AG09319 (cell line): ENCODE data around the gene SUSD4.

Source experiments
- DNase-seq: peaks from one replicate; pipeline ENCODE4 v3.0.0-alpha.2; 2010; ENCODE audit warnings: low read depth; ENCODE audit errors: extremely low read depth
- TF ChIP-seq, protein P1 (sequence below): IDR thresholded peaks from 2 replicates; pipeline ENCODE4 v1.5.1; 2011; ENCODE audit warnings: low read depth, mild to moderate bottlenecking, inconsistent platforms, low read length, moderate library complexity

The SUSD4 gene

GRCh38 chr1:223311826-223312225 lies 52.1 kb downstream of the SUSD4 start:
- TF ChIP-seq, protein P1, sequence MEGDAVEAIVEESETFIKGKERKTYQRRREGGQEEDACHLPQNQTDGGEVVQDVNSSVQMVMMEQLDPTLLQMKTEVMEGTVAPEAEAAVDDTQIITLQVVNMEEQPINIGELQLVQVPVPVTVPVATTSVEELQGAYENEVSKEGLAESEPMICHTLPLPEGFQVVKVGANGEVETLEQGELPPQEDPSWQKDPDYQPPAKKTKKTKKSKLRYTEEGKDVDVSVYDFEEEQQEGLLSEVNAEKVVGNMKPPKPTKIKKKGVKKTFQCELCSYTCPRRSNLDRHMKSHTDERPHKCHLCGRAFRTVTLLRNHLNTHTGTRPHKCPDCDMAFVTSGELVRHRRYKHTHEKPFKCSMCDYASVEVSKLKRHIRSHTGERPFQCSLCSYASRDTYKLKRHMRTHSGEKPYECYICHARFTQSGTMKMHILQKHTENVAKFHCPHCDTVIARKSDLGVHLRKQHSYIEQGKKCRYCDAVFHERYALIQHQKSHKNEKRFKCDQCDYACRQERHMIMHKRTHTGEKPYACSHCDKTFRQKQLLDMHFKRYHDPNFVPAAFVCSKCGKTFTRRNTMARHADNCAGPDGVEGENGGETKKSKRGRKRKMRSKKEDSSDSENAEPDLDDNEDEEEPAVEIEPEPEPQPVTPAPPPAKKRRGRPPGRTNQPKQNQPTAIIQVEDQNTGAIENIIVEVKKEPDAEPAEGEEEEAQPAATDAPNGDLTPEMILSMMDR, result no peak
- no peak for DNase-seq

DNA sequence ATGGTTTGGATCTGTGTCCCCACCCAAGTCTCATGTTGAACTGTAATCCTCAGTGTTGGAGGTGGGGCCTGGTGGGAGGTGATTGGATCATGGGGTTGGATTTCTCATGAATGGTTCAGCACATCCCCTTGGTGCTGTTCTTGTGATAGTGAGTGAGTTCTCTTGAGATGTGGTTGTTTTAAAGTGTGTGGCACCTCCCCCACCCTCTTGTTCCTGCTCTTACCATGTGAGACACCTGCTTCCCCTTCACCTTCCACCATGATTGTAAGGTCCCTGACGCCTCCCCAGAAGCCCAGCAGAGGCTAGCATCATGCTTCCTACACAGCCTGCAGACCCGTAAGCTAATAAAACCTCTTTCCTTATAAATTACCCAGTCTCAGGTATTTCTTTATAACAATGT lies 55.8 kb downstream of the SUSD4 start:
- TF ChIP-seq, protein P1, result no peak
- DNase-seq, result no peak

- DNase-seq, result no peak
- TF ChIP-seq, protein P1, result no peak
These were observed 56.4 kb downstream of the SUSD4 start for GRCh38 chr1:223307544-223307943.

- DNase-seq, result no peak
- TF ChIP-seq, protein P1, result no peak
These were observed 59.0 kb downstream of the SUSD4 start for GRCh38 chr1:223304931-223305330.

DNA sequence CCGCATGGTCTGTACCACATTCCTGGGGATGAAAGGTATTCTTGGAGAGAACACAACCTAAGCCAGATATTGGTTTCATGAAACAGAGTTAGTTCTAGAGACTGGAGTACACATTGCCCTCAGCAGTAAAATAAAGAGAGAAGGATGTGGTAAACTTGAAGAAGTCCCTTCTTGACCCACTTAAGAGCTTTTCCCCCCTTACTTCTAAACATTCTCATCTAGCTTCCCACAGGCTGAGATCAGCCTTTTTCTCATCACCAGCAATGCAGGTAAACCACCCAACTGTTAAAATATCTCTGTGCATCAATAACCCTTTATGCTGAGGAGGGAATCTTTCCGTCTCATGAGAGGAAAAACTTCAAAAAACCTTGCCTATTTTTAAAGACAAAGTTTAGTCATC lies 62.6 kb downstream of the SUSD4 start:
- DNase-seq, result no peak
- TF ChIP-seq, protein P1, result no peak

- TF ChIP-seq, protein P1, result no peak
- no peak for DNase-seq
These were observed 64.4 kb downstream of the SUSD4 start for GRCh38 chr1:223299553-223299952.

DNA sequence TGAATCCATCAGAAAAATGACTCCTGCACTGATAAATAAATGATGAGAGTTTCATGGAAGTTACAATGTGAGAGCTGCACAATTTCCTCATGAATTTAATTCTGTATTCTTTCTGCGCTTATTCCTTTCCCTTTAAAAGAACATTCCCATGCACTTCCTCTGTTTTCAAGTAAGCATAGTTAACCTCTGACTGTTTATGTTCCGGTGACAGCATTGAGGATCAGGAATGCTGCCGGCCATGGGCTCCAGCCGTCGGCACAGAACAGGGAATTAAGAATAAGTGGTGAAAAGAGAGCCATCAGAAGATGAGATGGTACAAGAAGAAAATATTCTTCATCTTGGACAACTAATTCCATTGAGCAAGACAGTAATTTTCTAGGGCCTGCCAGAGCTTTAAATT lies 65.3 kb downstream of the SUSD4 start:
- TF ChIP-seq, protein P1, result no peak
- no peak for DNase-seq
